HG02642 (cell line): ENCODE results near the gene CAVIN2.
A peak's percentile ranks its signal among the peaks of the same experiment; 100 is the strongest.

Source experiments
- ATAC-seq: cut with Tn5 transposase; IDR thresholded peaks from one replicate; pipeline ENCODE4 v1.9.1; 2021; ENCODE audit warnings: mild to moderate bottlenecking; ENCODE audit not compliant: unreplicated experiment, poor library complexity

The CAVIN2 gene

DNA sequence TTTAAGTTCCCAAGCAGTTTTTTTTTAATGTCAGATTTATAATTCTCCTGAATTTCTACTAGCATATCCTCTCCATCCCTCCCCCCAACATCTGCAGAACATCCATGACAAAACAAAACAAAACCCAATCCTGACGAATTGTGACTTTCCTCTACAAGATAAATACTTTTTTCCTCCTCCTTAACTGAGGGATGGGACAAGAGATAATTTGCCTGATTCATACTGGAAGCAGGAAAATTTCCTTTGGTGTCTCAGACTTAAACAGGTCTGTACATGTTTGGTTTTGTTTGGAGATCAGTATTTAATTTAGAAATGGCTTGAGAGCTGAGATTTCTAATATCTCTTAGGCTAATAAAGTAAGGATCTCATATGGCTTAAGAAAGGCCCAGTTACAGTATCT lies 2.2 kb downstream of the CAVIN2 start:
- ATAC-seq = no peak

DNA sequence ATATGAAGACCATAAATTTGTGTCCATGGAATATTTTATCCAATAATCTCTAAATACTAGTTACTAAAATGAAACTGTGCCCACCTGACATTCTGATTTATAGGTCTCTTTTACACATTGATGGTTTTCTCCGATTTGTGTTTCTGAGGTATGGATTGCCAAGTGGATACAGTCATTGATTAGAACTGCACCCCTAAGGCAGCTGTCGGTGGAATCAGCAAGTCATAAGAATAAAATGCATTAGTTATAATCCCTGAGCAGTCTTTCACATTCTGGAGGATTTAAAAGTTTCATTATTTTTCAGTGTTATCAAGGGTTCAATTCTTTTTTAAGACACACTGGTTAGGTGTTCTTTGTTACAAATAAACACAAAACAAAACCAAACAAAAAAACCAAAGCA lies 6.0 kb downstream of the CAVIN2 start:
- ATAC-seq = no peak

DNA sequence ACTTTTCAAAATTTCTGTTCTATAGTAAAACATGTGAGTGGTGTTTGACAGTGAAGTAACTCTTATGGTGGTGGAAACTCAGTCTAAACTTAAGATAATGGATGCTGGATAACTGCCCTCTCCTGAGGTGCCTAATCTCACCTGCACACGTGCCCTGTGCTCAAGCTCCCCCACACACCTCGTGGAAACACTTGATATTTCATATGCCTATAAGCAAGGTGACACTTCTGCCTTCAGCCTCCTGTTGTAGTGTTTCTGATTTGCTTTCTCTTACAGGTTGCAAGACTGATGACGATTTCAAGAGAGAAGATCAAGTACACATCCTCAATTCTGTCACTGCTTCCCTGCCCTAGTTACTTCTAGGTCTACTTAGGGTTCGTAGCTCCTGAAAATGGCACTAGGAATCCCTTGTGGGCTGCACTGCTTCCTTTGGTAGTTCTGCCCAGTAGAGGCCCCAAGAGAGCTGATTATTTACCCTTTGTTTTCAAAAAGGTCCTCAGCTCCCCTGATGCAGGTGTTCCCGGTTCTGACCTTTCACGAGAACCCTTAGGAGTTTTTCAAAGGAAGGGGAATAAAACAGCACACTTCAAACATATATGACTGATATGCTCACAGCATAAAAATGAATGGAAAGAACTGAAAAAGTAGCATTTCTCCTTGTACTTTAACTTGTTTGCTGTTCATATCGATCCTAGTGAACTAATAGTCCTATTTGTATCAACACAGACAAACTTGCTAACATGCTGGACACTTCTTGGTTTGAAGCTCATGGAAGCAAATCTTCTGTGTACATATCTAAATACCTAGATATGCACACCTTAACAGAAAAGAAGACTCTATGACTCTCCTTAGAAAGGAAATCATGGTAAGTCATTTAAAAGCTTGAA lies 6.7 kb downstream of the CAVIN2 start:
- ATAC-seq = no peak

DNA sequence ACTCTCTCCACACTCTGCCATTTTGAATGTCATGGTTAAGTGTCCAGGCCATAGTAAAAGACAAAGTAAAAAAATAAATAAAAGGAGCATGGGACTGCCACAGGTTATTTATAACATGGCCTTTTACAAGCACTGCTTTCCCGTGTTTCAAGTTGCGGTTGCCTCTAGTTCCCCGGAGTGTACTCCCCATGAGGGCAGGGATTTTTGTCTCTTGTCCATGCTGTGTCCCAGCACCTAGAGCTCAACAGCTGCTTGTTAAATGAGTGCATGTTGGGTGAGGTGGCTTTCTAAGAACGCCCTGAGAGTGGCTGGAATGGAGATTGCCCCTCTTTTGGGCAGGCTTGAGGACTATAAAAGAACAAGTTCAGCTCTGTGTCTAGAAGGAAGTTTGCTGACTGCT lies 8.4 kb downstream of the CAVIN2 start:
- ATAC-seq = no peak

DNA sequence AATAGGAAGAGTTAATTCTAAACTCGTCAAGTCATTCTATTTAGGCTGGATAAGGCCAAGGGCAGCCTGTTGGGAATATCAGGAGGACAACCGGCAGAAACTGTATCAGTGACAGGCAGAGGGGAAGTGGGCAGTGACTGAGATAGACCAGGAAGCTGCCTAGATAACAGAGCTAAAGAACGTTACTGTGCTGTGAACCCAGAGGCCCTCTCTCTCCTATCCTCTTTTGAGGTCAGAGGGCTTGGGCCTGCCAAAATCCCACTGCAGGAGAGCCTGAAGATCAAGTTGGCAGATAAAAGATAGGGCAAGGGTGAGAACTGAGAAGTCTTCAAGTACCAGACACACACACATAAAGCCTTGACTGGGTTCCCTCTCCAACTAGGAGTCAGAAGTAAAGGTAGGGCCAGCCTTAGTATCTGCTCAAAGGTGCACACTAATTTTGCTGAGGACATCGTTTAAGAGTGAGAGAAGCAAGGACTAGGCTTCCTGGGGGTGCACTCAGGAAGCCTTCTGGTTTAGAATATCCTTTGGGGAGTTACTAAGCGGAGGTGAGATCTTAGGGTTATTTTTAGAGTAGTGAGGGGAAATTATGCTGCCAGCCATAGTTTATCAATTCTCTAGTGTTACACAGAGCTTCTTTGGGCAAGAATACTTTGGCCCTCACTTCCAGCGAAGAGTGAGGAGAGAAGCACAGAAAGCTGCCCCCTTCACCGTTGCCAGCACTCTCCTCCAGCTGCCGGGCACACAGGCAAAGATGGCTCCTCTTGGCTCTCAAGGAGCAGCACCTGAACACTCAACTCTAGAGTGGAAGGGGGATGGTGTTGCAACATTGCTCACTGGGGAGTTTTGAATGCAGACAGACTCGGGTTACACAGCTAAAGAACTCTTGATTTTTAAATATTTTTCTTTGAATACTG lies 9.8 kb downstream of the CAVIN2 start:
- peak; percentile 50 for ATAC-seq

DNA sequence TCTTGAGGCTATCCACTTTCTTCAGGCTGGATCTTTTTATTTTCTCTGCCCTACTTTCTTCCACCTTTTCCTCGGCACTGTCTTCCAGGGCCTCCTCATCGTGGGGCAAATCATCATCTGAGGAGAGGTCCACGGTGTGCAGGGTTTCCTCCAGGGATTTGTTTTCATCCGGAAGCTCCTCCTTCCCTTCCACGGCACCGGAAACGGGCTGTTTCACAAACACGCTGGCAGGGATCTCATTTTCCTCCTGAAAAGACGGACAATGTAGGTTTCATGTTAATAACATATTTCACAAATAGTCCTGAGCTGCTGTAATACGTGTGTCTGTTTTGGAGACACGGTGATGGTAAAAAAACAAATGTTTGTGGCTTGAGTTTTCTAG lies 10.4 kb downstream of the CAVIN2 start:
- no peak for ATAC-seq

DNA sequence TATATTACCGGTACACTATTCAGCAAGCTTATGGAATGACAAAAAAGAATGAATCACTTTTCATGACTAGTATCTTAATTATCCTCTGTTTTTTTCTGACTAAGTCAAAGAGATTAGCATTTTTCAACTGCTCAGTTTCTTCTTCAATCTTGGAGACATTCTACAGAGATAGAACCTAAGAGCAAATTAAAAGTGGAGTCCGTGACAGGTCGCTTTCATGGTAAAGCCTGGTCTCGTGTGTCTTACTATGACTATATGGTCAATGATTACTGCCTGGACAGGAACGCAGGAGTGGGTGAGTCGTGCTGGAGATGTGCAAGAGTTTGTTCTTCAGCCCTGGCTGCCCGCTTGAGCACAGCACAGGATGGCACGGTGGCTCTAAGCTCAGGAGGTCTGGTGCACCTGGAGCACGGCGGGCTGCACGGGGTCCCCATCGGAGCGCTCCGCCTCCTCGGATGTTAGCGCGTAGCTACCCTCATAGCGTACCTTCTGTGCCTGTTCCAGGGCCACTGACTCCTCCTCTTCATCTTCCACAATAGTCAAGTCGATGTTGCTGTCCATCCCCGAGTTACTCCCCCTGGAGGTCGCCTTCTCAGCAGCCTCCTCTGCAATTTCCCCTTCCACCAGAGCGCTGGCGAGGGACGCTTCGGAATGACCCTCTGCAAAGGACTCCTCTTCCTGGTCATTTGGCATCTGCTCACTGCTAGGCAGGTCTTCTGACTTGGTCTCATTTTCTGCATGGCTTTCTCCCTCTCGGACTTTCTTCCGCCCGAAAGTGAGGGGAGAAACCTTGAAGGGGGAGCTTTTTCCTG lies 11.1 kb downstream of the CAVIN2 start:
- ATAC-seq = no peak

DNA sequence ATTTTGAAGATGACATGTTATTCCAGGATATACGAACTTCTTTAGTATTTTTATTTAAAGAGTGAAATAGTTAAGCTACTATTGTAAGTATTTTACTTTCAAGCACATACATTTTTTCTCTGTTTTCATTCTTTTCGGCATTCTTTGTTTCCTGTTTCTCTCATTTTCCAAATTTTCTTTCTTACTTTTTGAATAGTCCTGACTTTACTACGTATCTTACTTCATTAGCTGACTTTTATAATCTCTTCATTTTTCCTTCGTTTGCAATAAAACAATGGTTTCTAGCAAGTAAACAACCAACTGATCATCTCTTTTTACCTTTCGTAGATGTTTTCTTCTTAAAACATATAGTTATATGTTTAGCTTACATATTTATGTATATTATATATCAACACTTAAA lies 11.8 kb downstream of the CAVIN2 start:
- no peak for ATAC-seq

DNA sequence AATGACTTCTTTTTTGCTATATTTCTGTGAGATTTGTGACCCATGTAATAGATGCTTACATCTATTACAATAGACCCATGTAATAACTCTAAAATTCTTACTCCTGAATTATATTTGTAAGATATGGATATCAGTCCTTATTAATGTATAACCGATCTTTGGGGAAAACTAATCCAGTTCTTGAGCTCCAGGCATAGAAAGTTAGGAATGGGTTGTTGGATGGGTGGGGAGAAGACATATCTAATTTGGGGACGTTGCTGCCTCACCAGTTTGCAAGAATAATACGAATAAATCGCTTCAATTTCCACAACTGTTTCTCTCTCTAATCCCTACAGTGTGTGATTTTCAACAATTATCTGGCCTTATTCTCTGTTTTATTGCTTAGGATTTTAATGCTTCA lies 13.5 kb downstream of the CAVIN2 start:
- no peak for ATAC-seq

DNA sequence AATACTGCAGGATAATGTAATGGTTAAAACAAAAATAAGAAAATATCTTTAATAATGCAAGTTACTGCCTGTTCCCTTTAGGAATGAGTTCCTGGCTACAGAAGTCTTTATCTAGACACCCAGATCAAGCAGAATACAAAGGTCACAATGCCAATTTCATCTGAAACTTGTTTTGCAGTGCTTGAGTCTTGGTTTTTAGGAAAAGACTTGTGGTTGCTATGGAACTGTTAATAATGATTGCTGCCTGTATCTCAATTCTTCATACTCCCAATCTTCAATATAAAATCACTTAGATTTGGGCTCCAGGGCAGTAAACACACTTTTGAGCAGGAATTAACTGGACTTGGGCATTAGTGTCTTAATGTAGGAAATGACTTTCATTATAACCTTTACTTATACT lies 14.2 kb downstream of the CAVIN2 start:
- no peak for ATAC-seq

DNA sequence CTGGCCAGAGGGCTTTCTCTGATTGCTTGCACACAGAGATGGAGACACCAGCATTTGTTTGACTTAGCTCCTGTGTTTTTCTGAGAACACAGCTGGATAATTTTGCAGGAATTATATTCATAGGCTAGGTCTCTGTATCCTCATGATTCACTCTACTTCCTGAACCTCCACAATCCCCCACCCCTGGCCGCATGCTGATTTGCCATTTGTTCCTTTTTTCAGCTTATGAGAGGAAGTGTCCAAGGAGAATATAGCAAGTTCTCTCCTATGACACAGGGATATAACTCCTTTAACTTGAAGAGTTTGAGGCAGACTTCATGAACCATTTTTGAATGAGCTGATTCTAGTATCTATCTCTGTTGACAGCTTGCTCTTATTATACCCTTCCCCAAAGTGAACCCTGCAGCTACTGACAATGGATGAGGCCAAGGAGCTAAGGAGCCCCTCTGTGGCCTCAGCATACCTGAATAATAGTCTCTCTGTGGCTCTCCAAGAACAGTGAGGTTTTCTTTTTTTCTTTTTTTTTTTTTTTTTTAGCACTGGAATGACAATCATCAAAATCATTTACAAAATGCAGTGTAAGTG lies 15.4 kb downstream of the CAVIN2 start:
- ATAC-seq = no peak

DNA sequence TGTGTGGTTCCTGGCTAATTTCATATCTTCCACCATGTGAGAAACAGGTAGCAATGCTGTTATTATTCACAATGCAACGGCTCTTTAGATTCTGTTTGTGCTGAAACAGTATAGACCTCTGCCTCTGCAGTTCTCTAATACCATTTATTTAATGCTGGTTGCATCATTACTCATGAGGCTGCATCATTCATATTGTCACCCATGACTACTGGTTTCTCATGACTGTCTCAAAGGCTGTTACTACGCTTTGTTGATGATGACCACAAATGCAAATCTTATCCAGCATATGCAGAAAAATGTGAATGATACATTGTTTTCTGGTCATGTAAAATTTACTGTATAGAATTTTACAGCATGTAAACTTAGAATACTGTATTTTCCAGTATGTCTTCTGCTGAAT lies 22.5 kb downstream of the CAVIN2 start:
- no peak for ATAC-seq

DNA sequence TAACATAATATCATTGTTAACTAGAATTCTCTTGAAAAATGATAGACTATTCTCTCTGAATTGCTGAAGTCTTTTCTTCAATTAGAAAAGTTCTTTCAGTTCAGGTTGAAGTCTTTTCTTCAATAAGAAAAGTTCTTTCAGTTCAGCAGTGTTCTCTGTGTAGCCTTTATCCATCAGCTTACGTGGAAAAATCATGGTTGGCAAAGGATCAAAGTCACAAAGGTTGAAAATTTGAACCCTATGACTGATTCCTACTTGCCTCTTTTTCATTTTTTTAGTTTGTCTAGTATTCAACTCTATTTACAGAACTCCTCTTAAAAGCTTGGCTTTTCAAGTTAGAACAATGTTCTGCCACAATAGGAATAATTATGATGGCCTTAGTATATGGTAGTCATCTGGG lies 25.8 kb downstream of the CAVIN2 start:
- no peak for ATAC-seq

DNA sequence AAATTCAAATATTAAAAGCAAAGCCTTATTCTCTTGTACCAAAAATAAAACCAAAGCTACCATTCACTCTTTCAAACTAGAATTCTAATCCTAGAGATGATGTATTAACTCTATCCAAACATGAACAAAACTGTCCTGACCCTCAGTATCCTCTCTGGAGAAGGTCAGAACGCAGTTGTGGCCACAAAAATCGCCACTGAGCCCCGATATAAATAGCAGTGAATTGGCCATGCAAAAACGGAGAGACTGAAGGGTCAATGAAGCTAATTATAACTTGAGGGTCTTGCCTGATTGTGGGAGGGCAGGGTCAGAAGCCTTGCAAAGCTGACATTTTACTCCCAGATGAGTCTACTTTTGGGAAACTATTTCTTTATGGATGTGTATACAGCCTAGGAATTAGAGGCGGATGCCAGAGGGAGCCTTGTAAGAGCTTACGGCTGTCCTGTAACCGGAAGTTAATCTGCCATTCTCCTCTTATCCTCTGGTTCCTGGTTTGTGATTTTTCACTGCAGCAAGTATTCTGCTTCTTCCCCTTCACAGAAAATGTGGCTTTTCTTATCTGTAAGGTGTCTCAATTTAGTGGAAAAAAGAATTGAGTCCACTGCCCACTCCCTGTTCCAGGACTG lies 28.1 kb downstream of the CAVIN2 start:
- ATAC-seq = no peak

DNA sequence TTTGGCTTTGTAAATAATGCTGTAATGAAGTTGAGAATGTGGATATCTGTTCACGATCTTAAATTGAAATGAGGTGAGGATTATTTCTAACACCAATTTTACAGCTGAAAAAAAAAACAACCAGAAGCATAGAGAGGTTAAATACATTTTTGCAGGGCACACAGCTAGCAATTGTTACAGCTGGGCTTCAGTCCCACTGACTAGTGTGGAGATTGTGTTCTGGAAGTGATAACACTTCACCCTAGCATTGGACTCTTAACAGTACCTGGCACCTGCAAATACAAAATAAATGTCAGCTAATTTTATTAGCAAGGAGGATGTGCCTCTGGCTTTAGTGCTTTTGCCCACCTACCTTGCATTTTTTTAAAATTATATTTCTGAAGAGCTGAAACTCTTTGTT lies 28.8 kb downstream of the CAVIN2 start:
- no peak for ATAC-seq

DNA sequence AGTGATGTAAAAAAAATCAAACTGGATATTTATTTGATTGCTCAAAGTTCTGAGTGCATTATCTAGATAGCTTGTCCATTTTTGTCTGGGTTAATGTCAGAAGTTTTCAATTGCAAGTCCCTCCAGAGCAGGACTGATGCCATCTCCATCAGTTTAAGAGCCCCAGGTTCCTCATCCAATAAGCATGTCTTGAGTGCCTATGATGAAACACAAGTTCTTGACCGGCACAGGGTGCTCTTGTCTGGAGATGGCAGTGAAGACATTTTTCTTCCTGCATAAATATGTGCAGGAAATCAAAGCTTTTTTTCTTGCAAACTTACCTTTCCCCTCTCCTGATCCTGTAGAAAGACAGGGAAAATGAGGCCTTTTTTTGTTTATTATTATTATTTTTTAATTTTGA lies 31.9 kb downstream of the CAVIN2 start:
- no peak for ATAC-seq

DNA sequence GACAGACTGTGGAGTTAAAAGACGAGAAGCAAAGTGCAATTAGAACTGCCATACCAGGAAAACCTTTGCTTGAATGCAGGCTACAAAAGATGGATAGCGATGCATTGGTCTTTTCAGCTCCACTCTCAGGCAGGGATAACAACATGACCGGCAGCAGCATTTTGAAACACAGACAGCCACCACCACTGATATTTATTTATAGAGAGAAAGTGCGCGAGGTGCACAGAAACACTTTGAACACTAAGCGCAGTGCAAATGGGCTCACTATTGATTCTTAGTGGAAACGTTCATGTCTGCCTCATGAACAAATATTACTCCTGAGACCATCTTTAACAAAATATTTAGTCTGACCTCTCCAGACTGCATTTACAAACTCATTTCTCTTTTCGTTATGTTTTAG lies 32.9 kb downstream of the CAVIN2 start:
- no peak for ATAC-seq

DNA sequence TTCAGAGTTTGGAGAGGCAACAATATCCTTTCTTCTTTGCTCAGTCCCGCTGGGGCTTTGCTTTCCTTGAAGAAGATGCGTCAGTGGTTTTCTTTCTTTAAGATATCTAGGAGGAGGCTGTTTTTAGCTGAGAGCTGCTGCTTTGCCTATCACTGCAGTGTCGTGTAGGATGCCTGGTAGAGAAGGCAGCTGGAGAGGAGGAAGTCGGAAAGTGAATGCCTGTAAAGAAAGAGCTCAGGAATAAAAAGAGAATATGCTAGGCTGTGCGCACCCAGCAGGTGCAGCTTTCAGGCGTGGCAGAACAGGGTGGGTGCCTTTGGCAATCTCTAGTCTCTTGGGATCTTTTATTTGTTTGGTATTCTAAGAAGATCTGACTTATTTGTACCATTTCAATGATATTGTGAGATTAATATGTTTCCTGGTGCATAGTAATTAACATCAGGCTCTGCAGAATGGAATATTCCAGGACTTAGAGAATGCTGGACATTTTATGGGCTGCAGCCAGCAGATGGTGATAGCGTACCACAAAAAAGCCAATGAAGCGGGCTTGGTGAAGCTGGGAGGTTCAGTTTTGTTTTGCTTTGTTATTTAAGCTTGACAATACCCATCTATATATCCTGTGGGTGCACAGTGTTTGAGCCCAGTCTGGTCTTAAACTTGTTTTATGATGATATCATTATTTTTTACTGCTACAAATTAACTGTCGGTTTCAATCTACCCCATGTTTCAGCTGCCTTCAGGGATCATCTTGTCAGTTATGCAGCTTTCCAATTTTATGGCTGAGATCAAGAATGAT lies 34.9 kb downstream of the CAVIN2 start:
- ATAC-seq = peak; percentile 86

DNA sequence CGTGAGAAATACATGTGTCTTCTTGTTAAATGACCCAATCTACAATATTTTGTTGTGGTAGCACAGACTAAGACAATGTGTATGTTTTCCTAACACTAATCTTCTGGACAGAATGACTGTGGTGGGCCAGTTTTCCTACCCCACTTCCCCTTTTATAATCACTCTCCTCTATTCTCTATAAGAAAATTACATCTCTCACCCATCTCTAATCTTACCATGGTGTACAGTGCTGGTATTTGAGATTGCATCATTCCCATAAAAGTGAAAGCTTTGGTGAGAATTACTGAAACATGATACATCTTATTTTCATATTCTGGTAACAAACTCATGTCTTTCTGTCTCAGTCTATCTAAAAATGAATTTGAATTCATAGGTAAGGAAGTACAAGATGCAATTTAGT lies 40.5 kb downstream of the CAVIN2 start:
- no peak for ATAC-seq
